NB4 (cell line): ENCODE measurements around the gene PRKCE.

Experiments used
- DNase-seq: peaks from one replicate; pipeline ENCODE4 v3.0.0; 2010; ENCODE audit warnings: low read depth
- H3K4me3 ChIP-seq: one replicate; pipeline ENCODE4 v1.5.1; 2011; ENCODE audit warnings: mild to moderate bottlenecking, low read depth, low read length, moderate library complexity
- MYC ChIP-seq: IDR thresholded peaks from 2 replicates; pipeline ENCODE4 v1.6.1; 2011; ENCODE audit warnings: low read depth, low read length
- POLR2A ChIP-seq: IDR thresholded peaks from 2 replicates; pipeline ENCODE4 v1.6.1; 2011; ENCODE audit warnings: mild to moderate bottlenecking; ENCODE audit not compliant: insufficient read length; ENCODE audit errors: extremely low read depth
- TF ChIP-seq, protein P1 (sequence below): IDR thresholded peaks from one replicate; pipeline ENCODE4 v1.5.1; 2012; ENCODE audit warnings: low read depth, low read length
- TF ChIP-seq, protein P2 (sequence below): IDR thresholded peaks from 2 replicates; pipeline ENCODE4 v1.6.1; 2011; ENCODE audit warnings: low read depth, low read length

PRKCE gene

DNA sequence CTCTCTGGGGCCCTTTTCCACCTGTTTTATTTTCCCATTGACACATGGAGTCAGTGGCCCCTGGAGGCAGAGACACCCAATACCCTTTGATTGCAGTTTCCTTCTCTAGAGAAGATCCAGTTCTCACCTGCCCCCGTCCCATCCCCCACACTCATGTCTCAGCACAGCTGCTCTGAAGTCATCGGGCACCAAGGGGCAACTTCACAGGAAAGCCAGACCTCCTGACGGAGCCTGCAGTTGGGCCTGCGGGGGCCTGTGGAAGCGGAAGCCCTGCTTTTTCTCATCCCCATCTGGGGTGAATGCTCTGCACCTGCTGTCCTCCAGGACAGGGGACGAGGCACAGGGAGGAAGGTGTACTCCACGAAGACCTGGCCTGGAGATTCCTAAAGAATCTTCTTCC lies 337.4 kb downstream of the PRKCE start:
- no peak overlapping the region for H3K4me3 ChIP-seq
- no peak for DNase-seq

DNA sequence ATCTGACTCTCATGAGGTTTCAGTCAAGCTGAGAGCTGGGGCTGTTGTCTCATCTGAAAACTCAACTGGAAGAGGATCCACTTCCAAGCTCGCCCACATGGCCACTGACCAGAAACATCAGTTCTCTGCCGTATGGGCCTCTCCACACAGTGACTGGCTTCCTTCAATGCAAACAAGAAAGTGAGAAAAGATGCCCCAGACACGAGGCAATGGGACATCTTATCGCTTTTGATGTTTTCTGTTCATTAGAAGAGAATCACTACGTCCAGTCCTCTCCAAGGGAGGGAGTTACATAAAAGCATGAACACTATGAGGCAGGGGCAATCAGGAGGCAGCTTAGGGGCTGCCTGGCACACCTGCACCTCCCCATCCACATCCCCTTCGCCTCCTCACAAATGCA lies 338.7 kb downstream of the PRKCE start:
- no peak overlapping the region for H3K4me3 ChIP-seq
- no peak for DNase-seq
- TF ChIP-seq POLR2A (no peak), MYC (no peak)
- TF ChIP-seq, protein P1, sequence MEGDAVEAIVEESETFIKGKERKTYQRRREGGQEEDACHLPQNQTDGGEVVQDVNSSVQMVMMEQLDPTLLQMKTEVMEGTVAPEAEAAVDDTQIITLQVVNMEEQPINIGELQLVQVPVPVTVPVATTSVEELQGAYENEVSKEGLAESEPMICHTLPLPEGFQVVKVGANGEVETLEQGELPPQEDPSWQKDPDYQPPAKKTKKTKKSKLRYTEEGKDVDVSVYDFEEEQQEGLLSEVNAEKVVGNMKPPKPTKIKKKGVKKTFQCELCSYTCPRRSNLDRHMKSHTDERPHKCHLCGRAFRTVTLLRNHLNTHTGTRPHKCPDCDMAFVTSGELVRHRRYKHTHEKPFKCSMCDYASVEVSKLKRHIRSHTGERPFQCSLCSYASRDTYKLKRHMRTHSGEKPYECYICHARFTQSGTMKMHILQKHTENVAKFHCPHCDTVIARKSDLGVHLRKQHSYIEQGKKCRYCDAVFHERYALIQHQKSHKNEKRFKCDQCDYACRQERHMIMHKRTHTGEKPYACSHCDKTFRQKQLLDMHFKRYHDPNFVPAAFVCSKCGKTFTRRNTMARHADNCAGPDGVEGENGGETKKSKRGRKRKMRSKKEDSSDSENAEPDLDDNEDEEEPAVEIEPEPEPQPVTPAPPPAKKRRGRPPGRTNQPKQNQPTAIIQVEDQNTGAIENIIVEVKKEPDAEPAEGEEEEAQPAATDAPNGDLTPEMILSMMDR = no peak

More for the DNA sequence above, 337.4 kb downstream of the PRKCE start:
- no peak for TF ChIP-seq POLR2A
- TF ChIP-seq, protein P2, sequence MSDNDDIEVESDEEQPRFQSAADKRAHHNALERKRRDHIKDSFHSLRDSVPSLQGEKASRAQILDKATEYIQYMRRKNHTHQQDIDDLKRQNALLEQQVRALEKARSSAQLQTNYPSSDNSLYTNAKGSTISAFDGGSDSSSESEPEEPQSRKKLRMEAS = no peak
- TF ChIP-seq MYC = no peak

DNA sequence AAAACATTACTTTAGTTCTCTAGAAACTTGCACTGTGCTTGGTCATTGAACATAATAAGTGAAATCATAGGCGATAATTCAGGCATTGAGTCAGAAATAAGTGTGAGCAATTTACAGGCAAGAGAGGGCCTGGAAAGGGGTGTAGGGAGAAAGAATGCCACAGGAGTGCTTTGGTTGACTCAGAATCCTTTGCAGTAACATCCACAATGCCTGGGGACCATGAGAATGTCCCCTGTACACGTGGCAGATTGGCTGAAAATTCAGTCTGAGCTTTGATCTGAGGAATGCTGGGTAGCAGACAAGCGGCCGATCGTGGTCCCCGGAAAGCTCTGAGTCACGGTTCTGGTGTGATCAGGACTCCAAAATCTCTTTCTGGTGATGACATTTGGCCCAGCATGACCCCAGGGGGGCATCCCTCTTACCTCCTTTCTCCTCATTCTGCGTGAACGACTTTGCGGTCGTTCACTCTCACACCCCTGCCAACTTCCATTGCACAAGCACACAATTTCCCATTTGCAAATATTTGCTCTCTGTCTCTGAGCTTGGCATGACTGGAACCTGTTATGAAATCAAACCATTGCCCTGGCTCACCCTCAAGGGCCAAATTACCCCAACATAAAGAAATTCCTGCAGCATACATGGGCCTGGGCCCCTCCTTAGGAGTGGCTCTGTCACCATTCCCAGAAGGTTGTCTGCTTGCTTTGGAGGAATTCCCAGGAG lies 340.7 kb downstream of the PRKCE start:
- DNase-seq = no peak
- no peak overlapping the region for H3K4me3 ChIP-seq
- TF ChIP-seq, protein P2 = no peak
- TF ChIP-seq MYC (no peak), POLR2A (no peak)
- TF ChIP-seq, protein P1 = no peak

DNA sequence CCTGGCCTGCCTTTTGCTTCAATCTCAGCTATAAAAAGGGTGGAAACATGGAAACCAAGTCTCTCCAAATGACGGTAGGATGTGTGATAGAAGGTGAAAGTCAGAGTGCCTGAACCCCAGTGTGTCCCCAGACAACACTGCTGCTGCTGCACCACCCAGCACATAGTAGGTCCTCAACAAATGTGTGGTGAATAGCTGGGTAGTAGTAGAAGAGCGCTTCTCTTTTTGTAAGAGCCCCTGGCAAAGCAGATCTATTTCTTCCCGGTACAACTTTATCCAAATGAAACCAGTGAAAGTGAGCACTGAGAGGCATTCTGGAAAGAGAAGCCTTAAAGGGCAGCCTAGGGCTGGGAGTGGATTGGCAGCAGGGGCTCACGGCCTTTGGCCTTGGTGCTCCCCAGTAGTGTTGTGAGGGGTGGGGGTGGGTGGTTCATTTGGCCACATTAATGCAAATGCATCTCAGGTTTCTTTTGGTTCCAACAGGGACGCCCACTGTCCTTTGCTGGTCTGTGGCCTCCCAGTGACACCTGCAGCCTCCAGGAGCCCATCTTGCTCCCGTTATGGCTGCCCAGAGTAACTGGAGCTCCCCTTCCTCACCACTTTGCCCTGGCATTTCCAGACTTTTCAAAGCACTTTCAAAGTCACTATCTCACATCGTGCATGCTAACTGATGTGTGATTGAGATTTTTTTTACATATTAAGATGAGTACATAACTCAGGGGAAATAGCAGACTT lies 341.4 kb downstream of the PRKCE start:
- no peak overlapping the region for H3K4me3 ChIP-seq
- no peak for TF ChIP-seq MYC
- TF ChIP-seq, protein P1 = no peak
- TF ChIP-seq POLR2A = no peak
- TF ChIP-seq, protein P2 = no peak
- no peak for DNase-seq

DNA sequence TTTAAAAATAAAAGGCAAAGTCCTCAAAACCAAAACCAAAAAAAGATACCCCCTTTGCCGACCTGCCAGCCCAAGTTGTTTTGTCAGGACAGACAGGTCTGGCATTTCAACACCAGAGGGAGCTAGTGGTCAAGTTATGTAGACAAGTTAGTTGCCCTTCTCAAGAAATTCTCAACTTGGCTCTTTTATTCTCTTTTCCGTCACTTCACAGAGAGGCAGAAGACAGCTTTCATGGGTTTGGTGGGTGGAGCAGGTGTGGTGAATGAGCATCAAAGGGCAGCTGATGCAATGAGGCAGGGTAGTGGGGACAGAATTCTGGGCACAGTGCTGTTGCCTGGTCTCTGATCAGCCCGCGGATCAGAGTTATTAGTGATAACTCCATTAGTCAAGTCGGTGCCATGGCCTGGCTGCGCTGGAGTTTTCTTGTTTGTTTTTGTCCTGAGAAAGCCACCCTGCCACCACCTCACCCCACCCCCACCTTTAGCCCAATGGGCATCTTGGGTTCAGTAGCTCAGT lies 342.1 kb downstream of the PRKCE start:
- TF ChIP-seq POLR2A (no peak), MYC (no peak)
- TF ChIP-seq, protein P2 = no peak
- TF ChIP-seq, protein P1 = peak; percentile 78
- DNase-seq = peak; percentile 81
- no peak overlapping the region for H3K4me3 ChIP-seq

DNA sequence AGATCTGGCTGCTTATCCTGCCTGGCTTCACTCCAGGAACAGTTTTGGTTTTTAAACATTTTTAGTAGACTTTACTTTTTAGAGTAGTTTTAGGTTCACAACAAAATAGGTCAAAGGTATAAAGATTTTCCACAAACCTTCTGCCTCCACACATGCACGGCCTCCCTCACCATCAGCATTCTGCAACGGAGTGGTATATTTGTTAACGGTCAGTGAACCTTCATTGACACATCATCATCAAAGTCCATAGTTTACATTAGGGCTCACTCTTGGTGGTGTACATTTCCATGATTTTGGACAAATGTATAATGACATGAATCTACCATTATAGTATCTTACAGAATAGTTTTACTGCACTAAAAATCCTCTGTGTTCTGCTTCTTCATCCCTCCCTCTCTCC lies 342.6 kb downstream of the PRKCE start:
- DNase-seq = no peak
- TF ChIP-seq, protein P2 = no peak
- TF ChIP-seq, protein P1 = no peak
- TF ChIP-seq POLR2A (no peak), MYC (no peak)
- no peak overlapping the region for H3K4me3 ChIP-seq
